IMR-90 (cell line): Measurements from ENCODE around the gene PTMS. TPM values are rescaled to one million over a fixed set of nuclear protein-coding genes. Genes with fewer than 3 reads are reported as not detected.
A peak's percentile ranks its signal among the peaks of the same experiment; 100 is the strongest.

Experiments
- ATAC-seq: fragments of 200-7000 bp; cut with Tn5 transposase; 2 replicates; pipeline ENCODE4 v1.9.1; 2020; ENCODE audit warnings: low read depth, mild to moderate bottlenecking, moderate library complexity
- BruUV-seq: library from RNA; stranded (reverse); fragments of 400-500 nt; replicated peaks from 2 replicates; lab custom pipeline; 2021; lab: Mats Ljungman, UMichigan
- CTCF ChIA-PET: fragments of 300-600 bp; formaldehyde crosslinking; extraction: SDS; loops from one replicate; lab custom pipeline; 2021; ENCODE audit warnings: antibody characterized with exemption; lab: Yijun Ruan, JAX
- POLR2A ChIA-PET: fragments of 300-600 bp; sonication (Branson Sonifier 250); formaldehyde crosslinking; loops from one replicate; lab custom pipeline; 2022; ENCODE audit warnings: antibody characterized with exemption; ENCODE audit not compliant: unreplicated experiment; lab: Charles Lee
- DNase-seq: peaks from one replicate; pipeline ENCODE4 v3.0.0; 2013
- H2AFZ ChIP-seq: replicated peaks from 2 replicates; pipeline ENCODE3; 2013; ENCODE audit warnings: low read length, mild to moderate bottlenecking; ENCODE audit not compliant: poor library complexity
- H2AK5ac ChIP-seq: 2 replicates; pipeline ENCODE4 v1.6.1; 2013; ENCODE audit warnings: low read depth, low read length, inconsistent platforms
- H2AK9ac ChIP-seq: replicated peaks from 2 replicates; pipeline ENCODE3; 2013; ENCODE audit warnings: mild to moderate bottlenecking, low read depth, low read length, moderate library complexity; ENCODE audit not compliant: poor library complexity
- H2BK120ac ChIP-seq: 2 replicates; pipeline ENCODE4 v1.6.1; 2013; ENCODE audit warnings: low read depth, low read length, inconsistent platforms
- H2BK15ac ChIP-seq: 3 replicates; pipeline ENCODE4 v1.6.1; 2013; ENCODE audit warnings: low read depth, low read length, inconsistent platforms
- H2BK20ac ChIP-seq: 2 replicates; pipeline ENCODE4 v1.6.1; 2013; ENCODE audit warnings: low read depth, mild to moderate bottlenecking, inconsistent platforms, low read length, moderate library complexity
- H2BK5ac ChIP-seq: 2 replicates; pipeline ENCODE4 v1.6.1; 2013; ENCODE audit warnings: mild to moderate bottlenecking, low read depth, low read length, inconsistent platforms; ENCODE audit not compliant: poor library complexity, severe bottlenecking
- H3K14ac ChIP-seq: replicated peaks from 2 replicates; pipeline ENCODE4 v1.6.1; 2013; ENCODE audit warnings: low read depth, low read length, inconsistent platforms
- H3K18ac ChIP-seq: 2 replicates; pipeline ENCODE4 v1.6.1; 2013; ENCODE audit warnings: low read depth, low read length, control low read depth
- H3K23ac ChIP-seq: 2 replicates; pipeline ENCODE4 v1.6.1; 2013; ENCODE audit warnings: low read depth, low read length, inconsistent platforms
- H3K27ac ChIP-seq: 2 replicates; pipeline ENCODE4 v1.5.1; 2013; ENCODE audit warnings: mild to moderate bottlenecking, control low read depth, low read length; ENCODE audit not compliant: insufficient read depth
- H3K27me3 ChIP-seq: 2 replicates; pipeline ENCODE4 v1.6.1; 2013; ENCODE audit warnings: low read length; ENCODE audit not compliant: control insufficient read depth, insufficient read depth
- H3K36me3 ChIP-seq: 2 replicates; pipeline ENCODE4 v1.6.1; 2013; ENCODE audit warnings: low read length, mixed read lengths; ENCODE audit not compliant: control insufficient read depth, insufficient read depth
- H3K4ac ChIP-seq: 2 replicates; pipeline ENCODE4 v1.6.1; 2013; ENCODE audit warnings: low read depth, low read length, inconsistent platforms
- H3K4me1 ChIP-seq: 2 replicates; pipeline ENCODE4 v1.6.1; 2013; ENCODE audit warnings: low read length, mixed read lengths; ENCODE audit not compliant: control insufficient read depth, insufficient read depth
- H3K4me2 ChIP-seq: 2 replicates; pipeline ENCODE4 v1.6.1; 2013; ENCODE audit warnings: low read depth, mild to moderate bottlenecking, control low read depth, low read length, moderate library complexity
- H3K4me3 ChIP-seq: 2 replicates; pipeline ENCODE4 v1.5.1; 2013; ENCODE audit warnings: low read depth, mild to moderate bottlenecking, control low read depth, low read length, moderate library complexity; ENCODE audit not compliant: insufficient read depth
- H3K56ac ChIP-seq: 2 replicates; pipeline ENCODE4 v1.6.1; 2013; ENCODE audit warnings: low read length, inconsistent platforms; ENCODE audit not compliant: insufficient read depth; ENCODE audit errors: extremely low read depth
- H3K79me1 ChIP-seq, 2 experiments: 2 replicates each; pipeline ENCODE4 v1.6.1; 2013; ENCODE audit warnings: low read length in 2 of 2, inconsistent platforms in 1 of 2, low read depth in 1 of 2
- H3K9ac ChIP-seq: 2 replicates; pipeline ENCODE4 v1.6.1; 2013; ENCODE audit warnings: low read depth, low read length, control low read depth
- H3K9me1 ChIP-seq: 2 replicates; pipeline ENCODE4 v1.6.1; 2013; ENCODE audit warnings: low read length, inconsistent platforms; ENCODE audit not compliant: insufficient read depth
- H3K9me3 ChIP-seq: 2 replicates; pipeline ENCODE4 v1.6.1; 2013; ENCODE audit warnings: low read length; ENCODE audit not compliant: control insufficient read depth, insufficient read depth
- H4K20me1 ChIP-seq: 2 replicates; pipeline ENCODE4 v1.6.1; 2013; ENCODE audit warnings: low read length, inconsistent platforms; ENCODE audit not compliant: insufficient read depth
- H4K5ac ChIP-seq: 2 replicates; pipeline ENCODE4 v1.6.1; 2013; ENCODE audit warnings: mild to moderate bottlenecking, low read depth, low read length, control low read depth
- H4K8ac ChIP-seq, 2 experiments: 2 replicates each; pipeline ENCODE4 v1.6.1; 2013; ENCODE audit warnings: low read depth in 2 of 2, low read length in 2 of 2, control low read depth in 1 of 2, inconsistent platforms in 1 of 2
- H4K91ac ChIP-seq: 2 replicates; pipeline ENCODE4 v1.6.1; 2013; ENCODE audit warnings: low read depth, low read length, inconsistent platforms; ENCODE audit not compliant: insufficient read depth
- CTCF ChIP-seq: conservative IDR thresholded peaks from 2 replicates; pipeline ENCODE4 v1.5.1; 2012; ENCODE audit warnings: mild to moderate bottlenecking, low read depth, low read length, improper control_type of control experiment
- FOS ChIP-seq: fragments of 150-350 bp; IDR thresholded peaks from 2 replicates; pipeline ENCODE4 v1.6.1; 2016; ENCODE audit warnings: low read depth, low read length
- MAFK ChIP-seq: IDR thresholded peaks from 2 replicates; pipeline ENCODE4 v1.6.1; 2012; ENCODE audit warnings: low read depth, low read length, improper control_type of control experiment
- MXI1 ChIP-seq: IDR thresholded peaks from 2 replicates; pipeline ENCODE4 v1.6.1; 2012; ENCODE audit warnings: low read depth, mild to moderate bottlenecking, low read length, moderate library complexity, borderline replicate concordance
- NFE2L2 ChIP-seq: fragments of 150-350 bp; IDR thresholded peaks from 2 replicates; pipeline ENCODE4 v1.6.1; 2016; ENCODE audit warnings: low read depth, mild to moderate bottlenecking, low read length
- SMC3 ChIP-seq: fragments of 150-350 bp; IDR thresholded peaks from 2 replicates; pipeline ENCODE4 v1.6.1; 2016; ENCODE audit warnings: low read depth, mild to moderate bottlenecking, antibody characterized with exemption, low read length, moderate library complexity
- USF2 ChIP-seq: fragments of 150-350 bp; IDR thresholded peaks from 2 replicates; pipeline ENCODE4 v1.6.1; 2017; ENCODE audit warnings: mild to moderate bottlenecking, antibody characterized with exemption, low read length, low read depth
- WGBS, 2 experiments: methylation state at CpG; one replicate each; pipeline versions ENCODE4 v1.1.5 to v1.1.7; 2013; ENCODE audit warnings: missing lambda C conversion rate in 2 of 2; ENCODE audit not compliant: insufficient read length in 1 of 2; ENCODE audit errors: extremely low coverage in 2 of 2; 5-methylcytosine and 5-hydroxymethylcytosine counted together
- dilution Hi-C: fragments of 300-500 bp; cut with HindIII; formaldehyde crosslinking; loops from one replicate; pipeline ENCODE4 v1.14.3; 2018; ENCODE audit warnings: low sequenced_read_pairs; ENCODE audit not compliant: unreplicated experiment
- in situ Hi-C: fragments of 300-500 bp; cut with MboI; formaldehyde crosslinking; loops from 3 replicates; pipeline ENCODE4 v1.14.3; 2019; ENCODE audit warnings: low sequenced_read_pairs, inconsistent platforms, mixed read lengths
- intact Hi-C: fragments of 100-400 bp; cut with micrococcal nuclease; formaldehyde crosslinking; loops from 2 replicates; pipeline ENCODE4 v1.10.0; 2022
- polyA plus RNA-seq, 3 experiments: library from polyadenylated mRNA; depleted of rRNA; stranded (reverse); fragments of >200 nt; gene quantifications; 2 replicates each; pipeline ENCODE4 v1.2.3, GENCODE V29; 2012; ENCODE audit warnings: low replicate concordance in 1 of 3
- total RNA-seq: library from RNA; depleted of rRNA; stranded (reverse); fragments of >200 nt; gene quantifications from 2 replicates; pipeline ENCODE4 v1.2.3, GENCODE V29; 2012
- TF ChIP-seq, protein P1 (sequence below): fragments of 150-350 bp; IDR thresholded peaks from 2 replicates; pipeline ENCODE4 v1.6.1; 2016; ENCODE audit warnings: low read depth, mild to moderate bottlenecking, low read length, moderate library complexity, borderline replicate concordance

Gene PTMS
- total and polyA plus RNA-seq, 2 of the 4 experiments (the other 2 are of a cell fraction), result 17.2 to 275 TPM

DNA sequence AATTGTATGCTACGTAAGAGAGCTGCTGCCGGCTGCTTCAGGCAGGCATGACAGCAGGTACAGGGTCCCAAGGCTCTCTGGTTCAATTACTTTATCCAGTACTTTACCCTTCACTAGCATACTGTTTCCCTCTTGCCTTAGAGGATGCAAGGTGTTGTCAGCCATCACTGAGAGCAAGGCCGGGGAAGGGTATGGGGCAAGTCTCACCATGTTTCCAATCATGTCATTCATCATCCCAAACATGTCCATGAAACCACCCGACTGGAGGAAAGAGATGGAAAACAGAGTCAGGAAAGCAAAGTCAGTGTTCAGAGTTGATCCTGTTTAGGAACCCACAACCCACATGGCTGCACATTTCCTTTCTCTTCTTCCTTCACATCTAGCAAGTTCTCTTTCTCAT lies 15.7 kb upstream of the PTMS start:
- no peak overlapping the region for H2BK15ac ChIP-seq

More for the DNA sequence above, 15.7 kb upstream of the PTMS start:
- Histone ChIP-seq H2AK5ac (no peak overlapping the region), H4K91ac (no peak overlapping the region), H3K27me3 (no peaks in the 10 kb centered on the region), H3K9me3 (no peaks in the 10 kb centered on the region), H2AFZ (no peak overlapping the region), H3K14ac (no peak overlapping the region), H3K23ac (peak overlapping the region; percentile 10; the same call in 1 of the 2 replicates), H2BK20ac (no peak overlapping the region), H3K9ac (no peak overlapping the region), H3K9me1 (peaks cover 4% of the 10 kb centered on the region), H2BK120ac (no peak overlapping the region), H3K79me1 (peaks cover 22 to 36% of the 10 kb centered on the region in 2 experiments), H3K27ac (no peak overlapping the region), H4K5ac (no peak overlapping the region), H3K56ac (no peak overlapping the region), H4K8ac (no peak overlapping the region), H3K4ac (no peak overlapping the region), H3K4me1 (peaks cover 7% of the 10 kb centered on the region), H3K4me3 (no peak overlapping the region), H3K36me3 (peaks cover 55% of the 10 kb centered on the region), H4K20me1 (peaks cover 16% of the 10 kb centered on the region), H3K18ac (no peak overlapping the region), H2AK9ac (no peak overlapping the region), H2BK5ac (no peak overlapping the region), H3K4me2 (no peak overlapping the region)
- CTCF ChIA-PET, result no interaction called here
- intact Hi-C loops, result no loop called here
- DNase-seq (no peak), ATAC-seq (no peak)
- WGBS, 2 experiments, result no CpG with 5 or more reads among the region's 4 CpGs
- dilution Hi-C loops, result no loop called here
- TF ChIP-seq MAFK (no peak), NFE2L2 (no peak), SMC3 (no peak), CTCF (no peak), FOS (no peak), MXI1 (no peak), USF2 (no peak)
- TF ChIP-seq, protein P1, sequence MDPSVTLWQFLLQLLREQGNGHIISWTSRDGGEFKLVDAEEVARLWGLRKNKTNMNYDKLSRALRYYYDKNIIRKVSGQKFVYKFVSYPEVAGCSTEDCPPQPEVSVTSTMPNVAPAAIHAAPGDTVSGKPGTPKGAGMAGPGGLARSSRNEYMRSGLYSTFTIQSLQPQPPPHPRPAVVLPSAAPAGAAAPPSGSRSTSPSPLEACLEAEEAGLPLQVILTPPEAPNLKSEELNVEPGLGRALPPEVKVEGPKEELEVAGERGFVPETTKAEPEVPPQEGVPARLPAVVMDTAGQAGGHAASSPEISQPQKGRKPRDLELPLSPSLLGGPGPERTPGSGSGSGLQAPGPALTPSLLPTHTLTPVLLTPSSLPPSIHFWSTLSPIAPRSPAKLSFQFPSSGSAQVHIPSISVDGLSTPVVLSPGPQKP, result no peak
- in situ Hi-C loops, result loop anchor here (5.0 kb wide), 1 partner anchor 77 kb away; the partner anchor contains the start of gene P3H3
- no TSS peak for BruUV-seq
- POLR2A ChIA-PET, result no interaction called here
